Measurements from ENCODE around the gene SELENOS. TPM values are rescaled to one million over a fixed set of nuclear protein-coding genes. Genes with fewer than 3 reads are reported as not detected.

SELENOS gene
- total and polyA plus RNA-seq, 9 of the 15 experiments (the other 6 are each of a cell fraction or from before 2014, with no cell fraction given) = 24.9 to 57.4 (median 47.9) TPM

- H3K4me2 ChIP-seq (ENCODE audit: insufficient read depth, low read length) = no peak overlapping the region
These were observed 12.2 kb downstream of the SELENOS start for GRCh38 chr15:101264911-101265641.

More at GRCh38 chr15:101264911-101265641, 12.2 kb downstream of the SELENOS start:
- Histone ChIP-seq H3K9ac (ENCODE audit: insufficient read depth in 1 of 2, low read depth in 2 of 2, low read length in 2 of 2) (peak overlapping the region in 1 of 2 experiments; percentile 24; a peak in 1 of 4 replicates), H3K9me3 (replicated peaks; ENCODE audit: control insufficient read depth, insufficient read depth, low read depth, low read length) (no peaks in the 10 kb centered on the region), H3K79me2 (ENCODE audit: control insufficient read depth, insufficient read depth, low read length) (no peaks in the 10 kb centered on the region), H4K20me1 (replicated peaks; ENCODE audit: control insufficient read depth, insufficient read depth, low read length) (0 out of 2 replicates have a peak, but pooled peaks cover 7% of the 10 kb centered on the region), H3K36me3 (ENCODE audit: control insufficient read depth, insufficient read depth, low read length) (no peaks in the 10 kb centered on the region), H2AFZ (ENCODE audit: low read depth, low read length) (no peak overlapping the region), H3K4me1 (replicated peaks in 1 of 2; ENCODE audit: control insufficient read depth in 2 of 2, insufficient read depth in 2 of 2, low read length in 2 of 2) (peaks cover 5 to 8% of the 10 kb centered on the region in 2 experiments), H3K27ac (ENCODE audit: extremely low read depth, low read depth, low read length) (no peak overlapping the region), H3K27me3 (ENCODE audit: control insufficient read depth in 2 of 2, insufficient read depth in 2 of 2, low read length in 2 of 2) (peaks cover 3 to 27% of the 10 kb centered on the region in 2 experiments; a peak in 3 of 5 replicates), H3K9me1 (ENCODE audit: control insufficient read depth, insufficient read depth, low read length) (no peaks in the 10 kb centered on the region), H3K4me3 (no peak overlapping the region)
- intact Hi-C loops (cut with micrococcal nuclease) (no loop called here), in situ Hi-C loops (cut with MboI) (loop anchor here (25.0 kb wide), 2 partner anchors 353 to 628 kb away; partner anchors contain the start of gene LRRK1)
- ChIA-PET POLR2A (interaction anchor here (1.0 to 2.0 kb wide), 2 partner anchors 10 to 14 kb away, joined by 3 to 6 read pairs; no protein-coding TSS in a partner anchor), CTCF (ENCODE audit: low intra/inter-chr PET ratio) (no interaction called here)
- 49% methylated on average over 17 of the region's 17 CpGs for WGBS (ENCODE audit: insufficient coverage, low coverage, missing lambda C conversion rate)
- no peak for ATAC-seq
- no TSS peak for BruUV-seq (replicated peaks)
- TF ChIP-seq CREBBP (IDR thresholded peaks at IDR 0.05; ENCODE audit: low read depth, low read length) (no peak), UBTF (IDR thresholded peaks at IDR 0.05; ENCODE audit: borderline replicate concordance in 1 of 2, low read depth in 2 of 2, low read length in 2 of 2) (no peak), ARHGAP35 (IDR thresholded peaks at IDR 0.05; ENCODE audit: partially characterized antibody) (no peak), NKRF (IDR thresholded peaks at IDR 0.05; ENCODE audit: borderline replicate concordance) (no peak), ZNF280B (CRISPR knock-in tag; IDR thresholded peaks at IDR 0.05) (no peak), HDGF (IDR thresholded peaks at IDR 0.05) (no peak), RBM22 (IDR thresholded peaks at IDR 0.05; ENCODE audit: low read depth, low read length, poor library complexity, severe bottlenecking) (no peak)
- FAIRE-seq = no peak
- no peak for DNase-seq (ENCODE audit: extremely low read depth in 1 of 4, low spot score in 3 of 4)

Data from K562 (cell line).